GM23338 (cell line): Measurements from ENCODE around the gene OR2D3.

Source experiments
- CREB1 ChIP-seq: fragments of 250-450 bp; sonication (Bioruptor Pico); IDR thresholded peaks from 2 replicates; pipeline ENCODE4 v1.5.0; 2020; ENCODE audit warnings: low read depth, mild to moderate bottlenecking, moderate library complexity
- EZH2phosphoT487 ChIP-seq: fragments of 200-600 bp; sonication (generic); IDR thresholded peaks from one replicate; pipeline ENCODE4 v1.8.1; 2018; ENCODE audit warnings: antibody characterized with exemption; ENCODE audit not compliant: unreplicated experiment
- JUNB ChIP-seq: IDR thresholded peaks from one replicate; pipeline ENCODE4 v1.6.1; 2016; ENCODE audit warnings: antibody characterized with exemption; ENCODE audit not compliant: unreplicated experiment
- POLR2AphosphoS5 ChIP-seq: IDR thresholded peaks from 2 replicates; pipeline ENCODE4 v1.6.1; 2016; ENCODE audit warnings: antibody characterized with exemption, low read depth
- TF ChIP-seq, protein P1 (sequence below), 2 experiments: fragments of 200-600 bp in 1 of 2; sonication (generic) in 1 of 2; conservative IDR thresholded peaks; 2 replicates each; pipeline versions ENCODE4 v1.5.1 to v1.6.1; 2016 to 2017; ENCODE audit warnings: antibody characterized with exemption in 2 of 2, low read depth in 2 of 2, mild to moderate bottlenecking in 2 of 2, moderate library complexity in 1 of 2
- TF ChIP-seq, protein P2 (sequence below): IDR thresholded peaks from one replicate; pipeline ENCODE4 v1.6.1; 2018; ENCODE audit warnings: antibody characterized with exemption; ENCODE audit not compliant: unreplicated experiment

DNA sequence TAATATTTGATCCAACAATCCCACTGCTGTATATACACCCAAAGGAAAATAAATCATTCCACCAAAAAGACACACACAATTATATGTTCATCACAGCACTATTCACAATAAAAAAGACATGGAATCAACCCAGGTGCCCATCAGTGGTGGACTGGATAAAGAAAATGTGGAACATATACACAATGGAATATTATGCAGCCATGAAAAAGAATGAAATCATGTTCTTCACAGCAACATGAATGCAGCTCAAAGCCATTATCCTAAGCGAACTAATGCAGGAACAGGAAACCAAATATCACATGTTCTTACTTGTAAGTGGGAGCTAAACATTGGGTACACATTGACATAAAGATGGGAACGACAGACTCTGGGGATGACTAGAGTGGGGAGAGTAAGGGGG, 1.1 kb upstream of the OR2D3 start:
- TF ChIP-seq, protein P1, sequence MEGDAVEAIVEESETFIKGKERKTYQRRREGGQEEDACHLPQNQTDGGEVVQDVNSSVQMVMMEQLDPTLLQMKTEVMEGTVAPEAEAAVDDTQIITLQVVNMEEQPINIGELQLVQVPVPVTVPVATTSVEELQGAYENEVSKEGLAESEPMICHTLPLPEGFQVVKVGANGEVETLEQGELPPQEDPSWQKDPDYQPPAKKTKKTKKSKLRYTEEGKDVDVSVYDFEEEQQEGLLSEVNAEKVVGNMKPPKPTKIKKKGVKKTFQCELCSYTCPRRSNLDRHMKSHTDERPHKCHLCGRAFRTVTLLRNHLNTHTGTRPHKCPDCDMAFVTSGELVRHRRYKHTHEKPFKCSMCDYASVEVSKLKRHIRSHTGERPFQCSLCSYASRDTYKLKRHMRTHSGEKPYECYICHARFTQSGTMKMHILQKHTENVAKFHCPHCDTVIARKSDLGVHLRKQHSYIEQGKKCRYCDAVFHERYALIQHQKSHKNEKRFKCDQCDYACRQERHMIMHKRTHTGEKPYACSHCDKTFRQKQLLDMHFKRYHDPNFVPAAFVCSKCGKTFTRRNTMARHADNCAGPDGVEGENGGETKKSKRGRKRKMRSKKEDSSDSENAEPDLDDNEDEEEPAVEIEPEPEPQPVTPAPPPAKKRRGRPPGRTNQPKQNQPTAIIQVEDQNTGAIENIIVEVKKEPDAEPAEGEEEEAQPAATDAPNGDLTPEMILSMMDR (conservative IDR thresholded peaks at IDR 0.05; ENCODE audit: low read depth in 2 of 2) = no peak
- TF ChIP-seq, protein P2, sequence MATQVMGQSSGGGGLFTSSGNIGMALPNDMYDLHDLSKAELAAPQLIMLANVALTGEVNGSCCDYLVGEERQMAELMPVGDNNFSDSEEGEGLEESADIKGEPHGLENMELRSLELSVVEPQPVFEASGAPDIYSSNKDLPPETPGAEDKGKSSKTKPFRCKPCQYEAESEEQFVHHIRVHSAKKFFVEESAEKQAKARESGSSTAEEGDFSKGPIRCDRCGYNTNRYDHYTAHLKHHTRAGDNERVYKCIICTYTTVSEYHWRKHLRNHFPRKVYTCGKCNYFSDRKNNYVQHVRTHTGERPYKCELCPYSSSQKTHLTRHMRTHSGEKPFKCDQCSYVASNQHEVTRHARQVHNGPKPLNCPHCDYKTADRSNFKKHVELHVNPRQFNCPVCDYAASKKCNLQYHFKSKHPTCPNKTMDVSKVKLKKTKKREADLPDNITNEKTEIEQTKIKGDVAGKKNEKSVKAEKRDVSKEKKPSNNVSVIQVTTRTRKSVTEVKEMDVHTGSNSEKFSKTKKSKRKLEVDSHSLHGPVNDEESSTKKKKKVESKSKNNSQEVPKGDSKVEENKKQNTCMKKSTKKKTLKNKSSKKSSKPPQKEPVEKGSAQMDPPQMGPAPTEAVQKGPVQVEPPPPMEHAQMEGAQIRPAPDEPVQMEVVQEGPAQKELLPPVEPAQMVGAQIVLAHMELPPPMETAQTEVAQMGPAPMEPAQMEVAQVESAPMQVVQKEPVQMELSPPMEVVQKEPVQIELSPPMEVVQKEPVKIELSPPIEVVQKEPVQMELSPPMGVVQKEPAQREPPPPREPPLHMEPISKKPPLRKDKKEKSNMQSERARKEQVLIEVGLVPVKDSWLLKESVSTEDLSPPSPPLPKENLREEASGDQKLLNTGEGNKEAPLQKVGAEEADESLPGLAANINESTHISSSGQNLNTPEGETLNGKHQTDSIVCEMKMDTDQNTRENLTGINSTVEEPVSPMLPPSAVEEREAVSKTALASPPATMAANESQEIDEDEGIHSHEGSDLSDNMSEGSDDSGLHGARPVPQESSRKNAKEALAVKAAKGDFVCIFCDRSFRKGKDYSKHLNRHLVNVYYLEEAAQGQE = no peak
- no peak for TF ChIP-seq POLR2AphosphoS5
- no peak for TF ChIP-seq EZH2phosphoT487
- TF ChIP-seq JUNB = no peak
- TF ChIP-seq CREB1 (CRISPR knock-in tag) = no peak
